Measurements from ENCODE around the gene RESP18. TPM values are rescaled to one million over a fixed set of nuclear protein-coding genes. Genes with fewer than 3 reads are reported as not detected.

The RESP18 gene
- total and polyA plus RNA-seq, 2 of the 4 experiments (the other 2 are of a cell fraction): not detected

DNA sequence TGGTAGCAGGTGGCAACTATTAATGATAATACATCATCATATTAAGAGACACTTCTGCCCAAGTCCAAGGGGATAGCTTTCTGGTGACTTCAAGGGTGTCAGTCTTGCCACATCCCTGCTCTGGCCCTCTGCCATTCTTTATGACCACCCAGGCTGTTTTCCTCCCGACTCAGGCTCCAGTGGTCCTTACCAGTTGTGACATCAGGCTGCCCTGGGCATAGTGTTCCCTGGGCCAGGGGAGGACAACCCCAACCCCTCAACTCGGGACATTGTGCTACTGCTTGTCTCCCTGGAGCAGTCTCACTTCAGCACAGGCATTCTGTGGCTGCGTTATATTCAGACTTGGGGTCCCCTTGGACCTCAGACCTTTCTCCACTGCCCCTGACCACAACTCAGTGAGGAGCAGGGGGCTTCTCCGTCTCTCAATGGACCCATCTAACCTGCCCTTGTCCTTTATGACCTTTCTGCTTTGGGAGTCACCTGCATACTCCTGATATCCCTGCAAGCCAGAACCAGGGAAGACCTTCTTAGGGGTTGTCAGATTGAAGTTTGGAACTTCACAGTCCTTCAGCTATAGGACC lies 40.5 kb downstream of the RESP18 start:
- dilution Hi-C loops (cut with HindIII; ENCODE audit: low sequenced_read_pairs, unreplicated experiment) (no loop called here), in situ Hi-C loops (cut with MboI; ENCODE audit: low sequenced_read_pairs) (no loop called here), intact Hi-C loops (cut with micrococcal nuclease) (no loop called here)
- Histone ChIP-seq H2AK9ac (replicated peaks; ENCODE audit: low read depth, low read length, poor library complexity) (no peak overlapping the region), H3K4ac (ENCODE audit: low read depth, low read length) (no peak overlapping the region), H3K56ac (ENCODE audit: extremely low read depth, insufficient read depth, low read length) (no peak overlapping the region), H4K91ac (ENCODE audit: insufficient read depth, low read depth, low read length) (no peak overlapping the region), H3K36me3 (ENCODE audit: control insufficient read depth, insufficient read depth, low read length) (no peaks in the 10 kb centered on the region), H3K4me3 (ENCODE audit: insufficient read depth, low read depth, low read length) (no peak overlapping the region), H3K27me3 (ENCODE audit: control insufficient read depth, insufficient read depth, low read length) (no peaks in the 10 kb centered on the region), H3K14ac (replicated peaks; ENCODE audit: low read depth, low read length) (no peak overlapping the region), H3K18ac (ENCODE audit: low read depth, low read length) (no peak overlapping the region), H2BK15ac (ENCODE audit: low read depth, low read length) (no peak overlapping the region), H3K23ac (ENCODE audit: low read depth, low read length) (no peak overlapping the region), H3K9me1 (ENCODE audit: insufficient read depth, low read length) (peaks cover 11% of the 10 kb centered on the region; the same call in 1 of the 2 replicates), H3K79me1 (ENCODE audit: low read depth in 1 of 2, low read length in 2 of 2) (no peaks in the 10 kb centered on the region), H2AK5ac (ENCODE audit: low read depth, low read length) (0 out of 2 replicates have a peak overlapping the region, but pooled peaks have one; percentile 14), H2AFZ (replicated peaks; ENCODE audit: low read length, poor library complexity) (no peak overlapping the region), H4K8ac (ENCODE audit: low read depth in 2 of 2, low read length in 2 of 2) (no peak overlapping the region), H4K5ac (ENCODE audit: low read depth, low read length) (no peak overlapping the region), H4K20me1 (ENCODE audit: insufficient read depth, low read length) (peaks cover 4% of the 10 kb centered on the region; the same call in 1 of the 2 replicates), H2BK120ac (ENCODE audit: low read depth, low read length) (no peak overlapping the region), H3K27ac (ENCODE audit: insufficient read depth, low read length) (no peak overlapping the region), H3K4me1 (ENCODE audit: control insufficient read depth, insufficient read depth, low read length) (peaks cover 14% of the 10 kb centered on the region), H3K4me2 (ENCODE audit: low read depth, low read length) (no peak overlapping the region), H2BK20ac (ENCODE audit: low read depth, low read length) (no peak overlapping the region), H3K9ac (ENCODE audit: low read depth, low read length) (no peak overlapping the region), H2BK5ac (ENCODE audit: low read depth, low read length, poor library complexity, severe bottlenecking) (no peak overlapping the region), H3K9me3 (ENCODE audit: control insufficient read depth, insufficient read depth, low read length) (no peaks in the 10 kb centered on the region)
- WGBS, 2 experiments (ENCODE audit: extremely low coverage in 2 of 2, insufficient read length in 1 of 2): 40% methylated on average over 1 of the region's 4 CpGs; no CpG with 5 or more reads in 1 of the 2 experiments
- no TSS peak for BruUV-seq (replicated peaks)
- POLR2A ChIA-PET (ENCODE audit: unreplicated experiment): no interaction called here
- CTCF ChIA-PET: interaction anchor here (0.6 to 1.6 kb wide), 2 partner anchors 14 to 62 kb away, joined by 3 to 9 read pairs; partner anchors contain the start of gene DNAJB2
- no peak for ATAC-seq (ENCODE audit: low read depth)
- TF ChIP-seq, protein P1, sequence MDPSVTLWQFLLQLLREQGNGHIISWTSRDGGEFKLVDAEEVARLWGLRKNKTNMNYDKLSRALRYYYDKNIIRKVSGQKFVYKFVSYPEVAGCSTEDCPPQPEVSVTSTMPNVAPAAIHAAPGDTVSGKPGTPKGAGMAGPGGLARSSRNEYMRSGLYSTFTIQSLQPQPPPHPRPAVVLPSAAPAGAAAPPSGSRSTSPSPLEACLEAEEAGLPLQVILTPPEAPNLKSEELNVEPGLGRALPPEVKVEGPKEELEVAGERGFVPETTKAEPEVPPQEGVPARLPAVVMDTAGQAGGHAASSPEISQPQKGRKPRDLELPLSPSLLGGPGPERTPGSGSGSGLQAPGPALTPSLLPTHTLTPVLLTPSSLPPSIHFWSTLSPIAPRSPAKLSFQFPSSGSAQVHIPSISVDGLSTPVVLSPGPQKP (IDR thresholded peaks at IDR 0.05; ENCODE audit: borderline replicate concordance, low read depth, low read length): no peak
- TF ChIP-seq RAD21 (IDR thresholded peaks at IDR 0.05; ENCODE audit: low read length): no peak
- TF ChIP-seq NFE2L2 (IDR thresholded peaks at IDR 0.05; ENCODE audit: low read depth, low read length): no peak
- no peak for TF ChIP-seq BHLHE40 (IDR thresholded peaks at IDR 0.05; ENCODE audit: low read depth, low read length)
- DNase-seq: no peak

Data from IMR-90 (cell line).